Endothelial cell of umbilical vein (primary cell): ENCODE results near the gene CNOT9.

ENCODE experiments used
- EZH2 ChIP-seq: IDR thresholded peaks from 2 replicates; pipeline ENCODE4 v1.6.1; 2012; ENCODE audit warnings: borderline replicate concordance, low read depth, mild to moderate bottlenecking, moderate library complexity, low read length, inconsistent platforms; ENCODE audit not compliant: severe bottlenecking
- JUN ChIP-seq: IDR thresholded peaks from 2 replicates; pipeline ENCODE4 v1.6.1; 2011; ENCODE audit warnings: borderline replicate concordance, low read depth; ENCODE audit not compliant: insufficient read length, insufficient read depth
- MYC ChIP-seq: IDR thresholded peaks from one replicate; pipeline ENCODE4 v1.6.1; 2011; ENCODE audit warnings: mild to moderate bottlenecking, low read depth, low read length
- POLR2A ChIP-seq: IDR thresholded peaks from 2 replicates; pipeline ENCODE4 v1.6.1; 2012; ENCODE audit warnings: low read depth, mild to moderate bottlenecking, control low read depth, low read length
- POLR2AphosphoS5 ChIP-seq: IDR thresholded peaks from 2 replicates; pipeline ENCODE4 v1.6.1; 2012; ENCODE audit warnings: low read depth, mild to moderate bottlenecking, control low read depth, low read length, moderate library complexity; ENCODE audit not compliant: insufficient read depth
- TF ChIP-seq, protein P1 (sequence below), 2 donors: IDR thresholded peaks; 1 replicate in 1 of 2; 2 replicates in 1 of 2; pipeline ENCODE4 v1.5.1; 2011; ENCODE audit warnings: low read length in 2 of 2, mild to moderate bottlenecking in 2 of 2, moderate library complexity in 2 of 2, control low read depth in 1 of 2, inconsistent platforms in 1 of 2, low read depth in 1 of 2; ENCODE audit not compliant: insufficient read depth in 1 of 2; ENCODE audit errors: extremely low read depth in 1 of 2
- TF ChIP-seq, protein P2 (sequence below): IDR thresholded peaks from 2 replicates; pipeline ENCODE4 v1.6.1; 2011; ENCODE audit not compliant: insufficient read depth, insufficient read length

DNA sequence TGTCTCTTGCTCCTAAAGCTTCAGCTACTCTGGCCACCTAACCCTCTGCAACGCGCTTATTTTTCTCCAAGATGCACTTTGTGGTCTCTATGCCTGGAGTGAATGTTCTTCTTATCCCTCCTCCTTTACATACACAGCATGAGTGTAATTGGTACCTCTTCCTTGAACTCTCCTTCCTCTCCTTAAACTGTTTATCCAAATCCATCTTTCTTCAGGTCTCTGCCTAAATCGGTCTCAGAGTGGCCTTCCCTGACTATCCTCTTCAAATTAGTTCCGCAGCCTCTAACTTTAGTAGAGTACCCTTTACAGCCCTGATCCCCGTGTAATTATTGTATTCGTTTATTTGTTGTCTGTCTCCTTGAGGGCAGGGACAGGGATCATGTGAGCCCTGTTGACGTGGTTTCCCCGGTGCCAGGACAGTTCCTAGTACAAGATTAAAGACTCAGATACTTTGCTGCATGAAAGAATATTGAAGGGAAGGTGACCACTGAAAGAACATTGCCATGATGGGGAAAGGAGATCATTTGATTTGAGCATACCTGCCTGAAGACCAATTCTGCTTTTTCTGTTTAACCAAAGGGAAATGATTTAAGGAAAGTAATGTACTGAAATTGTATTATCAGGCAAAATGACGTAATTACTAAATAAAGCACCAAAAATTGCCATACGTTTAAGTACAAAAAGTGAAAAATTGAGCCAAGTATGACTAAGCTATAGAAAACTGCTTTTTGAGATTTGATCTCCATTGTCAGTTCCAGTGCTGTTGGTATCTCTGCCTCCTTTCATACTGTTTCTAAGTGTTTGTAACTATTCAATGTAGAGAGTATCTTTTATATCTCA lies 1.2 kb downstream of the CNOT9 start:
- TF ChIP-seq, protein P1, sequence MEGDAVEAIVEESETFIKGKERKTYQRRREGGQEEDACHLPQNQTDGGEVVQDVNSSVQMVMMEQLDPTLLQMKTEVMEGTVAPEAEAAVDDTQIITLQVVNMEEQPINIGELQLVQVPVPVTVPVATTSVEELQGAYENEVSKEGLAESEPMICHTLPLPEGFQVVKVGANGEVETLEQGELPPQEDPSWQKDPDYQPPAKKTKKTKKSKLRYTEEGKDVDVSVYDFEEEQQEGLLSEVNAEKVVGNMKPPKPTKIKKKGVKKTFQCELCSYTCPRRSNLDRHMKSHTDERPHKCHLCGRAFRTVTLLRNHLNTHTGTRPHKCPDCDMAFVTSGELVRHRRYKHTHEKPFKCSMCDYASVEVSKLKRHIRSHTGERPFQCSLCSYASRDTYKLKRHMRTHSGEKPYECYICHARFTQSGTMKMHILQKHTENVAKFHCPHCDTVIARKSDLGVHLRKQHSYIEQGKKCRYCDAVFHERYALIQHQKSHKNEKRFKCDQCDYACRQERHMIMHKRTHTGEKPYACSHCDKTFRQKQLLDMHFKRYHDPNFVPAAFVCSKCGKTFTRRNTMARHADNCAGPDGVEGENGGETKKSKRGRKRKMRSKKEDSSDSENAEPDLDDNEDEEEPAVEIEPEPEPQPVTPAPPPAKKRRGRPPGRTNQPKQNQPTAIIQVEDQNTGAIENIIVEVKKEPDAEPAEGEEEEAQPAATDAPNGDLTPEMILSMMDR (IDR thresholded peaks at IDR 0.05; ENCODE audit: extremely low read depth in 1 of 2, insufficient read depth in 1 of 2, low read depth in 1 of 2, low read length in 2 of 2), result no peak
- TF ChIP-seq POLR2AphosphoS5, result no peak
- no peak for TF ChIP-seq EZH2
- TF ChIP-seq POLR2A, result no peak
- TF ChIP-seq JUN, result peak; percentile 56
- TF ChIP-seq MYC, result no peak
- TF ChIP-seq, protein P2, sequence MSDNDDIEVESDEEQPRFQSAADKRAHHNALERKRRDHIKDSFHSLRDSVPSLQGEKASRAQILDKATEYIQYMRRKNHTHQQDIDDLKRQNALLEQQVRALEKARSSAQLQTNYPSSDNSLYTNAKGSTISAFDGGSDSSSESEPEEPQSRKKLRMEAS, result peak; percentile 10
